Parathyroid adenoma (tissue), 2 donors: ENCODE results near the gene PIEZO1.

ENCODE experiments used
- H2AFZ ChIP-seq: fragments of 300-600 bp; sonication (generic); one replicate; pipeline ENCODE4 v1.7.0; 2017; ENCODE audit warnings: antibody characterized with exemption, mild to moderate bottlenecking
- H3K27ac ChIP-seq: fragments of 300-600 bp; sonication (generic); one replicate; pipeline ENCODE4 v1.7.0; 2017
- H3K27me3 ChIP-seq: fragments of 300-600 bp; sonication (generic); one replicate; pipeline ENCODE4 v1.7.0; 2017; ENCODE audit warnings: low read length; ENCODE audit not compliant: control insufficient read depth, insufficient read depth
- H3K36me3 ChIP-seq: fragments of 300-600 bp; sonication (generic); one replicate; pipeline ENCODE4 v1.7.0; 2017; ENCODE audit warnings: low read length; ENCODE audit not compliant: control insufficient read depth, insufficient read depth
- H3K4me1 ChIP-seq: fragments of 300-600 bp; sonication (generic); one replicate; pipeline ENCODE4 v1.7.0; 2017; ENCODE audit warnings: control low read depth
- H3K4me2 ChIP-seq: fragments of 300-600 bp; sonication (generic); one replicate; pipeline ENCODE4 v1.7.0; 2017; ENCODE audit warnings: low read length
- H3K4me3 ChIP-seq: fragments of 300-600 bp; sonication (generic); one replicate; pipeline ENCODE4 v1.7.0; 2017; ENCODE audit warnings: low read depth, low read length
- H3K79me2 ChIP-seq: fragments of 300-600 bp; sonication (generic); one replicate; pipeline ENCODE4 v1.7.0; 2017; ENCODE audit warnings: control low read depth
- H3K9ac ChIP-seq: fragments of 300-600 bp; sonication (generic); one replicate; pipeline ENCODE4 v1.7.0; 2017; ENCODE audit warnings: mild to moderate bottlenecking
- H3K9me3 ChIP-seq: fragments of 300-600 bp; sonication (generic); one replicate; pipeline ENCODE4 v1.7.0; 2017; ENCODE audit warnings: low read length; ENCODE audit not compliant: control insufficient read depth
- TF ChIP-seq, protein P1 (sequence below): fragments of 300-600 bp; sonication (generic); IDR thresholded peaks from one replicate; pipeline ENCODE4 v1.7.0; 2017; ENCODE audit warnings: antibody characterized with exemption, mild to moderate bottlenecking
- donor health status: primary hyperparathyroidism.

The PIEZO1 gene

DNA sequence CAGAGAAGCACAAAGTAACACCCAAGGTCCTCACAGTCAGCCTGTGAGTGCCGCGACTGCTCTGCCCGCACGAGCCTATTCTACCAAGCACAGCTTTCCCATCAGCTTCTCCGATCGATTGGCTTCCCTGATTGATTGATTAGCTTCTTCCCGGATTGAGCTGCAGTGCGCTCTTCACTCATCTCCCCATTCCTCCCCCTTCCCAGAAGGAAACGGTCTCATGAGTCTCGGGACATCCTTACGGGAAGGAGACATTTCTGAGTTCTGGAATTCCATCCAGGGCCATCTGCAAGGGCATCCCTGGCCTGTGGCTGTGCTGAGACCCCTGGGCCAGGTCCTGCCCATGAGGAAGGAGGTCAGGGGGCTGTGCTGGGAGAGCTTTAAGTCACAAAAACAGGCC is 18.0 kb downstream of the PIEZO1 start:
- Histone ChIP-seq H3K4me1 (peaks cover 16% of the 10 kb centered on the region), H3K9ac (no peak overlapping the region), H3K9me3 (no peaks in the 10 kb centered on the region), H3K27me3 (no peaks in the 10 kb centered on the region), H3K4me3 (no peak overlapping the region), H2AFZ (no peak overlapping the region), H3K36me3 (no peaks in the 10 kb centered on the region), H3K27ac (no peak overlapping the region), H3K4me2 (no peak overlapping the region), H3K79me2 (peaks cover 17% of the 10 kb centered on the region)
- TF ChIP-seq, protein P1, sequence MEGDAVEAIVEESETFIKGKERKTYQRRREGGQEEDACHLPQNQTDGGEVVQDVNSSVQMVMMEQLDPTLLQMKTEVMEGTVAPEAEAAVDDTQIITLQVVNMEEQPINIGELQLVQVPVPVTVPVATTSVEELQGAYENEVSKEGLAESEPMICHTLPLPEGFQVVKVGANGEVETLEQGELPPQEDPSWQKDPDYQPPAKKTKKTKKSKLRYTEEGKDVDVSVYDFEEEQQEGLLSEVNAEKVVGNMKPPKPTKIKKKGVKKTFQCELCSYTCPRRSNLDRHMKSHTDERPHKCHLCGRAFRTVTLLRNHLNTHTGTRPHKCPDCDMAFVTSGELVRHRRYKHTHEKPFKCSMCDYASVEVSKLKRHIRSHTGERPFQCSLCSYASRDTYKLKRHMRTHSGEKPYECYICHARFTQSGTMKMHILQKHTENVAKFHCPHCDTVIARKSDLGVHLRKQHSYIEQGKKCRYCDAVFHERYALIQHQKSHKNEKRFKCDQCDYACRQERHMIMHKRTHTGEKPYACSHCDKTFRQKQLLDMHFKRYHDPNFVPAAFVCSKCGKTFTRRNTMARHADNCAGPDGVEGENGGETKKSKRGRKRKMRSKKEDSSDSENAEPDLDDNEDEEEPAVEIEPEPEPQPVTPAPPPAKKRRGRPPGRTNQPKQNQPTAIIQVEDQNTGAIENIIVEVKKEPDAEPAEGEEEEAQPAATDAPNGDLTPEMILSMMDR = no peak

DNA sequence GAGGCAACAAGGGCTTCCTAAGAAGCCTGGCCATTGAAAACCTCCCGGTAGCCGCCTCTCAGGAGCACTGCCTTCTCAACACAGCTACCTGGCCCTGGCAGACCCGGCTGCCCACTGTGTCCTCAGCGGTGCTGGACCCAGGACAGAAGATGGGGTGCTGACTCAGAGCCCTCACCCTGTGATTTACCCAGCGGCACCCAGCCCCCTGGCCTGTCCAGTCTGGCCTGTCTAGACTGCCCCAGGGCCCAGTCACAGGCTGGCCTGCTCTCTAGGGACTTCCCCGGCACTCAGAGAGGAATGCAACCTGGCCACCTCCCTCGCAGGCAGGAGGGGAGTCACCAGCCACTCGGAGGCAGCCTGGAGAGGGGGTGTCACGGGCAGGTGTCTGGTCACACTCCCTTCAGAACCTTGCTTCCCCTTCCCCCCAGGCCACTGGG is 20.1 kb downstream of the PIEZO1 start:
- H3K9ac ChIP-seq = no peak overlapping the region
- H3K79me2 ChIP-seq = peaks cover 16% of the 10 kb centered on the region
- no peaks in the 10 kb centered on the region for H3K27me3 ChIP-seq
- H3K4me1 ChIP-seq = peaks cover 2% of the 10 kb centered on the region
- no peak overlapping the region for H3K4me2 ChIP-seq
- no peak overlapping the region for H2AFZ ChIP-seq
- no peaks in the 10 kb centered on the region for H3K9me3 ChIP-seq
- TF ChIP-seq, protein P1 = no peak
- no peaks in the 10 kb centered on the region for H3K36me3 ChIP-seq
- no peak overlapping the region for H3K4me3 ChIP-seq
- no peak overlapping the region for H3K27ac ChIP-seq

DNA sequence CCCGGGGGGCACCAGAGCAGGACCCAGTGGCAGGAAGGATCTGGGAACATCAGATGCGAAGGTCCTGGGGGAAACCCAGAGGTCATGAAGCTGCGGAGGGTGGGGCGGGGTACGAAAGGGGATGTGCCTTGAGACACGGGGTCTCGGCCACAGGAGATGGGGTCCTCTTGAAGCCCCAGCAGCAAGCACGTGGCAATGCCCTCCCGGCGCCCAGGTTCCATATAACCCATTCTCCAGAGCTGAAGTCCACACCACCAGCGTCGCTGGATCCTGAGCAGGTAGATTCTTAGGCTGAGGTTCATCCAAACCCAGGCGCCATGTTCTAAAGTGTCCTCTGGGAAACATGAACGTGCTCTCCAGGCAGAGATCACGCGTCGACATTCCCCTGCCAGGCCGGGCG is 20.9 kb downstream of the PIEZO1 start:
- H3K79me2 ChIP-seq = peaks cover 16% of the 10 kb centered on the region
- H3K4me3 ChIP-seq = no peak overlapping the region
- H3K9ac ChIP-seq = no peak overlapping the region
- H2AFZ ChIP-seq = no peak overlapping the region
- H3K4me2 ChIP-seq = no peak overlapping the region
- no peaks in the 10 kb centered on the region for H3K9me3 ChIP-seq
- no peaks in the 10 kb centered on the region for H3K36me3 ChIP-seq
- TF ChIP-seq, protein P1 = no peak
- no peaks in the 10 kb centered on the region for H3K27me3 ChIP-seq
- no peak overlapping the region for H3K27ac ChIP-seq
- H3K4me1 ChIP-seq = peaks cover 2% of the 10 kb centered on the region

DNA sequence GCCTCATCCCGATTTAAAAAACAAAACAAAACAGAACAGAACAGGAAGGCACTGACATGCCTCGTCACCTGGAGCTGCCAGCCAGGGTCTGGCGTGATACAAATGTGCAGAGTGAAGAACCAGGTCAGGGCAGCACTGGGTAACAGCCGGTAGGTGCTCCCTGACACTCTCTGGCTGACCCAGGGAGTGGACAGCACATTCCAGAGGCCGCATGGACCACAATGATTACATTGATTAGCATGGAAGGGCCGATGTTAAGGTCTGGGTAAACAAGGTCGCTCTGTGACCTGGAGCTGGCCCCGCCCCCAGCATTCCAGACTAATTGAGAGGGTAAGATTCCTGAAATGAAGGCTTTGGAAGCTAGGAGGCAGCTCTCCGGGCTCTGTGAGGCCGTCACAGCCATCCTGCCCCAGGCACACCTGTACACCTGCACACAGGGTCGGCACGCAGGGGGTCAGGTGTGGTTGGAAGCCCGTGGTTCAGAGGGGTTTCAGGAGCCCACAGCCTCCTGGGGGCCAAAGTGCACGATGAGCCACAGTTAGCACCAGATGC is 21.4 kb downstream of the PIEZO1 start:
- Histone ChIP-seq H2AFZ (no peak overlapping the region), H3K79me2 (peaks cover 14% of the 10 kb centered on the region), H3K27me3 (no peaks in the 10 kb centered on the region), H3K4me3 (no peak overlapping the region), H3K36me3 (no peaks in the 10 kb centered on the region), H3K9me3 (no peaks in the 10 kb centered on the region), H3K4me1 (peaks cover 2% of the 10 kb centered on the region), H3K4me2 (no peak overlapping the region), H3K27ac (no peak overlapping the region), H3K9ac (no peak overlapping the region)
- TF ChIP-seq, protein P1 = no peak

DNA sequence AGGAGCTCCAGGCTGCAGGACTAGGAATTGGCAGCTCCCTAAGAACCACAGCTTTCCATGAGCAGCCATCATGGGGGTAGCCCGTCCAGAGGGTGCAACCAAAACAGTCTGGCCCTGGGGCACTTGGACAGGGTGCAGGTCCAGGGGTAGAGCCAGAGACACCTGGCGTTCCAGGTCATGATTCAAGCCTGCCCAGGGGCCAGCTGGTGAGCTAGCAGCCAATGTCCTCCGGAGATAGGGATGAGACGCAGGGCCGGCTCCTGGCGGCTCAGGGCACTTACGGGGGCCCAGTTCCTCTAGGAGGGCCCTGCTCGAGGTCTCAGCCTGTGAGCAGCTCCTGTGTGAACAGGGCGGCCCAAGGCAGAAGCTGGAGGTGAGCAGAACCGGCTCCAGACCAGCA is 22.1 kb downstream of the PIEZO1 start:
- Histone ChIP-seq H3K79me2 (peaks cover 10% of the 10 kb centered on the region), H3K4me1 (peaks cover 7% of the 10 kb centered on the region)

More for the DNA sequence above, 22.1 kb downstream of the PIEZO1 start:
- Histone ChIP-seq H3K27me3 (no peaks in the 10 kb centered on the region), H3K9me3 (no peaks in the 10 kb centered on the region), H3K4me3 (no peak overlapping the region), H2AFZ (no peak overlapping the region), H3K27ac (no peak overlapping the region), H3K36me3 (no peaks in the 10 kb centered on the region), H3K9ac (no peak overlapping the region), H3K4me2 (no peak overlapping the region)
- TF ChIP-seq, protein P1 = no peak
